NCI-H1436 treated with DMSO at 0.1 percent for 48 hours (cell line): ENCODE data around the gene PTCD1.

Experiments
- DNase-seq: peaks from one replicate; lab custom pipeline; 2025; lab: John Stamatoyannopoulos, UW

The PTCD1 gene

DNA sequence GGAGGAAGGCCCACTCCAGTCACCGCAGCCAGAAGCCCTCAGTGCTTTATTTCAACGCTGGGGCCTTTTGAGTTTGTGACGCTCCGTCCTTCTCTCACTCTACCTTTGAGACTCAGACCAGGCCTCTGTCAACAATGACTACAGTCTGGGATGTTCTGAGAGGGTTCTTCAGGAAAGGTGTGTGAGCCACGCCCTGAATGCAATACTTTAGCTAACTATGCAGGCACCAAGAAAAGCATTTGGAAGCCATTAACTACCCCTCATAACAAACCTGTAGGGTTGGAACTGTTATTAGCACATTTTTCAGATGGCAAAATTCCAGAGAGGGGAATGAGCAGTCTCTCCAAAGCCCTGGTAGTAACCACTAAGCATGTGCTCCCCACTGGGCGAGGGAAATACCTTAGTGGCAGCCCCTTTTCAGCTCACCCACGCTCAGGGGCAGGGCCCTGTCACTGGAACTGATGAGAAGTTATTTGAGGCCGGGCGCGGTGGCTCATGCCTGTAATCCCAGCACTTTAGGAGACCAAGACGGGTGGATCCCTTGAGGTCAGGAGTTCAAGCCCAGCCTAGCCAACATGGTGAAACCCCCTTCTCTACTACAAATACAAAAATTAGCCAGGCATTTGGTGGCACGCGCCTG lies 69.7 kb downstream of the PTCD1 start:
- DNase-seq: no peak
